Hepatocyte (in vitro differentiated cells): Measurements from ENCODE around the gene KLK1. TPM values are rescaled to one million over a fixed set of nuclear protein-coding genes. Genes with fewer than 3 reads are reported as not detected.

Experiments
- DNase-seq: peaks from one replicate; pipeline ENCODE4 v3.0.0-alpha.2; 2016; ENCODE audit warnings: low spot score
- H2AFZ ChIP-seq: fragments of 200-600 bp; sonication (generic); 2 replicates; pipeline ENCODE4 v1.6.0; 2016; ENCODE audit warnings: antibody characterized with exemption, mild to moderate bottlenecking
- H3K27ac ChIP-seq: fragments of 200-600 bp; sonication (generic); 2 replicates; pipeline ENCODE4 v1.5.1; 2016; ENCODE audit warnings: mild to moderate bottlenecking
- H3K27me3 ChIP-seq: fragments of 200-600 bp; sonication (generic); 2 replicates; pipeline ENCODE4 v1.6.1; 2016
- H3K36me3 ChIP-seq: fragments of 200-600 bp; sonication (generic); replicated peaks from 2 replicates; pipeline ENCODE4 v1.5.1; 2016; ENCODE audit warnings: low read depth; ENCODE audit not compliant: insufficient read depth
- H3K4me1 ChIP-seq: fragments of 200-600 bp; sonication (generic); 2 replicates; pipeline ENCODE4 v1.5.1; 2016; ENCODE audit warnings: mild to moderate bottlenecking, moderate library complexity; ENCODE audit not compliant: insufficient read depth
- H3K4me2 ChIP-seq: fragments of 200-600 bp; sonication (generic); 2 replicates; pipeline ENCODE4 v1.6.0; 2016
- H3K4me3 ChIP-seq: fragments of 200-600 bp; sonication (generic); 2 replicates; pipeline ENCODE4 v1.5.1; 2016; ENCODE audit warnings: mild to moderate bottlenecking
- H3K79me2 ChIP-seq: fragments of 200-600 bp; sonication (generic); 2 replicates; pipeline ENCODE4 v1.6.0; 2017; ENCODE audit warnings: mild to moderate bottlenecking
- H3K9me2 ChIP-seq: fragments of 200-600 bp; sonication (generic); replicated peaks from 2 replicates; pipeline ENCODE4 v1.6.0; 2017; ENCODE audit warnings: mild to moderate bottlenecking; ENCODE audit not compliant: insufficient read depth
- H3K9me3 ChIP-seq: fragments of 200-600 bp; sonication (generic); 2 replicates; pipeline ENCODE4 v1.5.1; 2016; ENCODE audit warnings: low read depth, mild to moderate bottlenecking
- H4K20me1 ChIP-seq: fragments of 200-600 bp; sonication (generic); 2 replicates; pipeline ENCODE4 v1.6.0; 2016; ENCODE audit warnings: mild to moderate bottlenecking; ENCODE audit not compliant: insufficient read depth, poor library complexity, severe bottlenecking
- EZH2 ChIP-seq: fragments of 200-600 bp; sonication (generic); IDR thresholded peaks from 2 replicates; pipeline ENCODE4 v1.6.1; 2016; ENCODE audit warnings: antibody characterized with exemption, mild to moderate bottlenecking, borderline replicate concordance
- EZH2phosphoT487 ChIP-seq: fragments of 200-600 bp; sonication (generic); IDR thresholded peaks from one replicate; pipeline ENCODE4 v1.6.1; 2018; ENCODE audit warnings: antibody characterized with exemption, mild to moderate bottlenecking, low read depth, moderate library complexity; ENCODE audit not compliant: unreplicated experiment, severe bottlenecking
- WGBS: methylation state at CpG from one replicate; pipeline ENCODE4 v1.1.6; 2016; ENCODE audit warnings: low lambda C conversion rate; ENCODE audit errors: missing lambda C conversion rate; 5-methylcytosine and 5-hydroxymethylcytosine counted together
- polyA plus RNA-seq: library from polyadenylated mRNA; unstranded; fragments of >200 nt; fragmentation: Nextera tagmentation; extraction: Ambion mirVana; gene quantifications from 2 replicates; pipeline ENCODE4 v1.2.1, GENCODE V29; 2016
- total RNA-seq: library from RNA; depleted of rRNA; stranded (reverse); fragments of >200 nt; gene quantifications from 2 replicates; pipeline ENCODE4 v1.2.3, GENCODE V29; 2014
- TF ChIP-seq, protein P1 (sequence below): fragments of 200-600 bp; sonication (generic); IDR thresholded peaks from 2 replicates; pipeline ENCODE4 v1.5.1; 2016; ENCODE audit warnings: antibody characterized with exemption, mild to moderate bottlenecking; ENCODE audit not compliant: poor library complexity

KLK1 gene
- total and polyA plus RNA-seq, 2 experiments from 2014 or later, result 2.7 to 6.6 TPM

DNA sequence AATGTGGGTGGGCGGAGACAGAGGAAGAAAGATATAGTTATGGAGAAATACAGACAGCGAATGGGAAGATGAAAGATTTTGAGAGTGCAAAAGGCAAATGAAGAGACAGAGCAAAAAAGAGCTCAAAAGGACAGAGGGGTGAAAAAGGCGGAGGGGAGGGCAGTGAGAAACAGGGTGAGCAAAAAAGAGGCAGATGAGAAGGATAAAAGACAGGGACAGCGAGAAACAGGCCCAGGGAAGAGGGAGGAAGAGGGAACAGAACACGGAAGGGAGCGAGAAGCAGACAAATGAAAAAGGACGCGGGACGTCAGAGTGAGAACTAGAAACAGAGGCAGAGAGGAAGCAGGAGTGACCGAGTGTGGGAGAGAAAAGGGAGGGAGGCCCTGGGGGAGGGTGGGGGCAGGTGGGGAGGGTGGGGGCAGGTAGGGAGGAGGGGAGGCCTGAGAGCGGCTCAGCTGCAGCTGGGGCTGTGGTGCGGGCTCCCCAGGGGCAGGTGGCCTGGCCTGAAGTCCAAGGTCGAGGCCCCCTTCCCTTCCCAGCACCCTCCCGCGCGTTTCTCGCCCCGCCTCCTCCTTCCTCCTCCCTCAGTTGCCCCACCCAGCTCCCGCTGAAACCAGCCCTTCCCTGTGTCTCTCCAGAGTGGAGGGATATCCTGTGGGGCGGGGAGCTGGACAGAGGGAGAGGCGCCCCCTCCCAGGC lies 2.9 kb downstream of the KLK1 start:
- Histone ChIP-seq H3K4me2 (peak overlapping the region; percentile 67), H2AFZ (no peak overlapping the region), H3K9me2 (no peaks in the 10 kb centered on the region), H3K4me1 (peaks cover 10% of the 10 kb centered on the region), H3K79me2 (no peaks in the 10 kb centered on the region), H3K36me3 (no peaks in the 10 kb centered on the region), H4K20me1 (no peaks in the 10 kb centered on the region), H3K27me3 (peaks cover 53% of the 10 kb centered on the region), H3K27ac (peak overlapping the region; percentile 45), H3K9me3 (no peaks in the 10 kb centered on the region), H3K4me3 (no peak overlapping the region)
- 12% methylated on average over 12 of the region's 21 CpGs for WGBS
- TF ChIP-seq, protein P1, sequence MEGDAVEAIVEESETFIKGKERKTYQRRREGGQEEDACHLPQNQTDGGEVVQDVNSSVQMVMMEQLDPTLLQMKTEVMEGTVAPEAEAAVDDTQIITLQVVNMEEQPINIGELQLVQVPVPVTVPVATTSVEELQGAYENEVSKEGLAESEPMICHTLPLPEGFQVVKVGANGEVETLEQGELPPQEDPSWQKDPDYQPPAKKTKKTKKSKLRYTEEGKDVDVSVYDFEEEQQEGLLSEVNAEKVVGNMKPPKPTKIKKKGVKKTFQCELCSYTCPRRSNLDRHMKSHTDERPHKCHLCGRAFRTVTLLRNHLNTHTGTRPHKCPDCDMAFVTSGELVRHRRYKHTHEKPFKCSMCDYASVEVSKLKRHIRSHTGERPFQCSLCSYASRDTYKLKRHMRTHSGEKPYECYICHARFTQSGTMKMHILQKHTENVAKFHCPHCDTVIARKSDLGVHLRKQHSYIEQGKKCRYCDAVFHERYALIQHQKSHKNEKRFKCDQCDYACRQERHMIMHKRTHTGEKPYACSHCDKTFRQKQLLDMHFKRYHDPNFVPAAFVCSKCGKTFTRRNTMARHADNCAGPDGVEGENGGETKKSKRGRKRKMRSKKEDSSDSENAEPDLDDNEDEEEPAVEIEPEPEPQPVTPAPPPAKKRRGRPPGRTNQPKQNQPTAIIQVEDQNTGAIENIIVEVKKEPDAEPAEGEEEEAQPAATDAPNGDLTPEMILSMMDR, result no peak
- no peak for TF ChIP-seq EZH2phosphoT487
- no peak for TF ChIP-seq EZH2
- peak; percentile 71 for DNase-seq

DNA sequence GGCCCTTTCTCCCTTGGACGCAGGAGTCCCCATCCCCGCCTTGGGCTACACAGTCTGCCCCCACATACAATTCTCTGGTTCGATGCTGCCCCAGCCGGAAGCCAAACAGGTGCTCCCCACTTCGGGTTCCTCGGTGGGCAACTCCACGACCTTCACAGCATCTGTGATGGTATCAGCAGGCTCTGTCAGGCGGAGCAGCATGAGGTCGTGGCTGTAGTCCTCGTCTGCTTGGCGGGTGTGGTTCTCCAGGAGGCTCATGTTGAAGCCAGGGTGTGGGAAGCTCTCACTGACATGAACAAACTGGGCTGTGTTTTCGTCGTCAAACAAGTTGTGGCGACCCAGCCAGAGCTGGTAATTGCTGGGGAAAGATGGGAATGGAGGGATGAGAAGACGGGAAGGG lies 3.5 kb downstream of the KLK1 start:
- Histone ChIP-seq H3K36me3 (no peaks in the 10 kb centered on the region), H3K27ac (peak overlapping the region; percentile 45), H3K9me3 (no peaks in the 10 kb centered on the region), H3K4me1 (peaks cover 10% of the 10 kb centered on the region), H3K27me3 (peaks cover 58% of the 10 kb centered on the region), H3K4me3 (no peak overlapping the region), H2AFZ (no peak overlapping the region), H3K9me2 (no peaks in the 10 kb centered on the region), H4K20me1 (no peaks in the 10 kb centered on the region), H3K79me2 (no peaks in the 10 kb centered on the region), H3K4me2 (peak overlapping the region; percentile 67)
- 16% methylated on average over 15 of the region's 15 CpGs for WGBS
- DNase-seq, result no peak
- TF ChIP-seq EZH2phosphoT487 (no peak), EZH2 (no peak)
- TF ChIP-seq, protein P1, result no peak

DNA sequence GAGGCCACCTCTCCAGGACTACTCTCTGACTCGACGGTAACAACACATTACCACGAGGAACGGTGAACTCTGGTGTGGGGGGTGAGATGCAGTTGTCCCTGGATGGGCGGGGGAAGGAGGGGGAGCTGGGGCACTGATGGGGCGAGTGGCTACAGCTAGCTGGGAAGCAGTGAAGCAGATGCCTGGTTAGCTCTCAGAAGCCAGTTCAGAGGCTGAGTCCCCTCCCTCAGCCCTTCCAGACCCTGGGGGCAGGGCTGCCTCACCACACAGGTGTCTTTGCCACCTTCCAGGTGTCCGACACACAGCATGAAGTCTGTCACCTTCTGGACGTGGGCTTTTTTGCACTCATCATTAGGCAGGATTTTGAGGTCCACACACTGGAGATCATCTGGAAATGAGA lies 4.0 kb downstream of the KLK1 start:
- Histone ChIP-seq H4K20me1 (no peaks in the 10 kb centered on the region), H2AFZ (no peak overlapping the region), H3K4me1 (peaks cover 10% of the 10 kb centered on the region), H3K4me3 (no peak overlapping the region), H3K4me2 (peak overlapping the region; percentile 67), H3K9me2 (no peaks in the 10 kb centered on the region), H3K27me3 (peaks cover 58% of the 10 kb centered on the region), H3K27ac (no peak overlapping the region), H3K36me3 (no peaks in the 10 kb centered on the region), H3K9me3 (no peaks in the 10 kb centered on the region), H3K79me2 (no peaks in the 10 kb centered on the region)
- DNase-seq, result no peak
- 49% methylated on average over 8 of the region's 8 CpGs for WGBS
- TF ChIP-seq EZH2phosphoT487 (no peak), EZH2 (no peak)
- TF ChIP-seq, protein P1, result no peak
